Glomerular visceral epithelial cell (primary cell): ENCODE data around the gene WLS.
"Not testable (repeated sequence)": the region's sequence is repeated elsewhere in the genome, so short reads cannot be mapped to it uniquely, and the experiment has no call there.

ENCODE experiments used
- DNase-seq: peaks from one replicate; pipeline ENCODE4 v3.0.0-alpha.2; 2016; ENCODE audit errors: extremely low spot score

WLS gene

GRCh38 chr1:68198752-68199151 lies 33.6 kb downstream of the WLS start:
- no peak for DNase-seq

- DNase-seq, result no peak
These were observed 34.4 kb downstream of the WLS start for GRCh38 chr1:68197891-68198290.

GRCh38 chr1:68197461-68197860 lies 34.9 kb downstream of the WLS start:
- no peak for DNase-seq

- DNase-seq, result no peak
These were observed 35.6 kb downstream of the WLS start for GRCh38 chr1:68196676-68197075.

- DNase-seq, result no peak
These were observed 40.6 kb downstream of the WLS start for GRCh38 chr1:68191717-68192116.

GRCh38 chr1:68188644-68189340 lies 43.5 kb downstream of the WLS start:
- no peak for DNase-seq

GRCh38 chr1:68188060-68188538 lies 44.2 kb downstream of the WLS start:
- DNase-seq, result no peak

GRCh38 chr1:68185743-68186142 lies 46.6 kb downstream of the WLS start:
- no peak for DNase-seq

GRCh38 chr1:68183895-68184294 lies 48.4 kb downstream of the WLS start:
- no peak for DNase-seq

GRCh38 chr1:68181165-68181556 lies 51.2 kb downstream of the WLS start:
- no peak for DNase-seq

GRCh38 chr1:68180441-68181164 lies 51.7 kb downstream of the WLS start:
- DNase-seq, result no peak

- no peak for DNase-seq
These were observed 53.4 kb downstream of the WLS start for GRCh38 chr1:68178821-68179490.

- DNase-seq, result peak; percentile 22
These were observed 56.5 kb downstream of the WLS start for GRCh38 chr1:68175621-68176398.

GRCh38 chr1:68174738-68175113 lies 57.6 kb downstream of the WLS start:
- DNase-seq, result peak; percentile 62

- DNase-seq, result peak; percentile 90
These were observed 58.2 kb downstream of the WLS start for GRCh38 chr1:68173936-68174737.

GRCh38 chr1:68173283-68173935 lies 58.9 kb downstream of the WLS start:
- DNase-seq, result peak; percentile 35

- not testable (repeated sequence) for DNase-seq
These were observed 60.5 kb downstream of the WLS start for GRCh38 chr1:68171795-68172194.

- DNase-seq, result no peak
These were observed 63.7 kb downstream of the WLS start for GRCh38 chr1:68168545-68169171.

- no peak for DNase-seq
These were observed 65.1 kb downstream of the WLS start for GRCh38 chr1:68167211-68167610.

GRCh38 chr1:68166348-68166747 lies 66.0 kb downstream of the WLS start:
- DNase-seq, result no peak
